GM12801 (cell line): ENCODE results near the gene HSF4.

Source experiments
- TF ChIP-seq, protein P1 (sequence below): IDR thresholded peaks from one replicate; pipeline ENCODE4 v1.5.1; 2011; ENCODE audit warnings: control low read depth; ENCODE audit not compliant: insufficient read length; ENCODE audit errors: extremely low read depth

HSF4 gene

DNA sequence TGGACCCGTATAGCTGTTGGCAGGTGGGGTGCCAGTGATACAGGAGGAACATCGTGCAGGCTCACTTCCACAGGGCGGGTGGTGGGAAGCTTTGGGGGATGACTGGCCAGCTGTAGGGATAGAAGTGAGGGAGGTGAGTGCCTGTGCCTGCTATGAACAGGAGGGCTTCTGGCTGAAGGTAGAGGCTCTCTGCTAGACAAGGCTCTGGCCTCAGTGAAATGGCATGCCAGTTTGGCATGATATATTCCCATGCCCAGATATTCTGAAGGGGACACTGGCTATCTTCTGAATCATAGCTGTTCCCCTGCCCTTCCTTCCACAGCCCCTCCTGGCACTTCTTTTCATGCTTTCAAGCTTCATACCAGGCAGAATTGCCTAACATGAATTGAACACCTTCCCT lies 35.7 kb upstream of the HSF4 start:
- TF ChIP-seq, protein P1, sequence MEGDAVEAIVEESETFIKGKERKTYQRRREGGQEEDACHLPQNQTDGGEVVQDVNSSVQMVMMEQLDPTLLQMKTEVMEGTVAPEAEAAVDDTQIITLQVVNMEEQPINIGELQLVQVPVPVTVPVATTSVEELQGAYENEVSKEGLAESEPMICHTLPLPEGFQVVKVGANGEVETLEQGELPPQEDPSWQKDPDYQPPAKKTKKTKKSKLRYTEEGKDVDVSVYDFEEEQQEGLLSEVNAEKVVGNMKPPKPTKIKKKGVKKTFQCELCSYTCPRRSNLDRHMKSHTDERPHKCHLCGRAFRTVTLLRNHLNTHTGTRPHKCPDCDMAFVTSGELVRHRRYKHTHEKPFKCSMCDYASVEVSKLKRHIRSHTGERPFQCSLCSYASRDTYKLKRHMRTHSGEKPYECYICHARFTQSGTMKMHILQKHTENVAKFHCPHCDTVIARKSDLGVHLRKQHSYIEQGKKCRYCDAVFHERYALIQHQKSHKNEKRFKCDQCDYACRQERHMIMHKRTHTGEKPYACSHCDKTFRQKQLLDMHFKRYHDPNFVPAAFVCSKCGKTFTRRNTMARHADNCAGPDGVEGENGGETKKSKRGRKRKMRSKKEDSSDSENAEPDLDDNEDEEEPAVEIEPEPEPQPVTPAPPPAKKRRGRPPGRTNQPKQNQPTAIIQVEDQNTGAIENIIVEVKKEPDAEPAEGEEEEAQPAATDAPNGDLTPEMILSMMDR, result no peak

DNA sequence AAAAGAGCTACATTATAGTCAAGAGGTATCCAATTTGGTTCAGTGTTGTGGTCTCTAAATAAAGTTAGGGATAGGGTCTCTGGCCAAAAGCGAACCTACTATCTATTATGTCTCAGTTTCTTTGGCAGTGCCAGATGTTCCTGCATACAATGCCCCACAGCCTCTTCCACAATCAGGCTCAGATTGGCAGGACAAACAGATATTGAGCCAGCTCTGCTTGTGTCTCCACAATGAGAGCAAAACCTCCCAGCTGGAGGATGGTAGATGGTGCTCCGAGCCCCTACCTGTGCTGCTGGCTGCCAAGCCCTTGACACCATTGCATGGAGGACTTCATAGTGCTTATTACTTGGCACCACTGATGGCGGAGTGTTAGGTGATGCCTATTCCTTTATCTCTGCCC lies 35.1 kb upstream of the HSF4 start:
- TF ChIP-seq, protein P1, result no peak

DNA sequence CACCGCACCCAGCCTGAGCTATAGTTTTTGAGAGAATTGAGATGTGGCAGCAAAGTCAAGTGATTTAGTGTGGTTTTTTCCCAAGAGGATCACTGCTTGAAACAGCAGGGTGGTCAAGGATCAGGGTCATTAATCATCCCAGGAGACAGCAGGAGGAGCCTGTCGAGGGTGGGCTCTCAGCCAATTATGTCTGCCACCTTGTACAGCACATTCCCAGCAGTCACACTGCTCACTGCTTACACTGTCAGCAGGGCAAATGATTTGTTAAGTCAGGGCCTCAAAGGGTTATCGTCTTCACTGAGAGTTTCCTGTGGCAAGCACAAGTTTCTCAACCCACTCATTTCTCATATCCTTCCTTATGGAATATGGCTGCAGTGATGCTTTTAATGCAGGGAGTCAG lies 26.9 kb upstream of the HSF4 start:
- TF ChIP-seq, protein P1, result no peak

DNA sequence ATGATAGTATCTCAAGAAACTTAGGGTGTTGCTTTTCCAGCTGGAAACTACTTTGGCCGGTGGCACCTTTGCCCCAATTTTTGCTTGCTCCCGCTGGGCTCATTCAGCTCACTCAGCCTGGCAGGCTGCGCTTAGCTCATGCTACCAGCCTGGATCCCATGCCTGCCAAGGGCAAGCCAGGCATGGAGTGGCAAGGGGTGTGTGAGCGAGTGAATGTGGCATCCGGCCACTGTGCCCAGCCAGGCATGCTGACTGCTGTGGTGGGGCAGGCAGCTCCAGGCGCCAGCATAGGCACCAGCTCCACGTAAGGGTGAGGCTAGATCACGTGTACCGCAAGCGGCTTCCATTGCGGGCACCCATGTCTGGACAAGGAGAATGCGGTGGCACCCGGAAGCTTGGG lies 23.2 kb upstream of the HSF4 start:
- TF ChIP-seq, protein P1, result no peak

DNA sequence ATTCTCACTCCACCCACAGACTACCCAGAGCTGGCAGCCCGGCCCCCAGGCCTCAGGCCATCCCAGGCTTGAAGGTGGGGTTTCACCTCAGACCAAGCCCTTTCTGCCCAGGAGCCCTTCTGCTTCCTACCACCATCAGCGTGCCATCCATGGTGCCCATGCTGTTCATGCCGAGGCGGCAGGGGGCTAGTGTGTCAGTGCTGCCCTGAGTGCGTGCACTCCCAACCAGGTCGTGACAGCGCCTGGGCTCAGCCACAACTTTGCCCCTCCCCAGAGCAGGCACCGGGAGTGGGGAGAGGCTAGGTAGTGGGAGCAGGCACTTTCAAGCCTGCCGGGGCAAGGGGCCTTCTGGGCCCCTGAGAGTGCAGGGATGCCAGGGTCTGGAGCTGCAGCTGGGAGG lies 22.2 kb upstream of the HSF4 start:
- TF ChIP-seq, protein P1, result no peak

DNA sequence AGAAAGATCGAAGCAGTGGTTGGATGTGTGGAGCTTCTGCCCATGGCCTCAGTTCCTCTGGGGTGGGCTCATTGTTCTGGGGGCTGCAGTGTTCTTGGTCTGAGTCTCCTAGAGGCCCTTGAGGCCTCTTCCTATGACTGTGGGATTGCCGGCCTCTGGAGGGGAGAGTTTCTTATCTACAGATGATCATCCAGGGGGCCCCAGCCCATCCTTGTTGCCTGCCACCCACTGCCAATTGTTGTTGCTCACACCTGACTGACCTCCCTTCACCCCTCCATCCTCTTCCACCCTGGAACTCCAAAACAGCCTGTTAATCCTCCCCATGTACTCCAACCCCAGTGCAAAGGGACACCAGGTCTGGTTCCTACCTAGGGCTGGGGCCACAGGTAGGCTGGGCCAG lies 19.6 kb upstream of the HSF4 start:
- TF ChIP-seq, protein P1, result no peak

DNA sequence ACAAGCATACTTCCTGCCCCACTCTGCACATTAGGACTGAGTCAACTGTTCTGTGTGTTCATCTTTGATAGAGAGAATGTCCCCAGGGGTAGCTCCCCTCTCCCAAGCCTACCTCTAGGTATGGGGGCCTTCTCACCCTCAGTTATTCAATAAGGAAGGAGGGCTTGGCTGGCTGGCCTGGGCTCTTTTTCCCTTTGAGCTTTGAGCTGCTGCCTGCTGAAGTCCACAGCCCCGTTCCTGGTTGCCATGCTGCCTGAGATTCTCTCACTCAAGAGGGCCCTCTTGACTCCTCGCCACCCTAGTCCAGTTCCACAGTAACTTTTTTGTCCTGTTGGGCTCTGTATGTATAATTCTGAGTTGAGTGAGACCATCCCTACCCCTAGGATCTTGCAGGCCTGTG lies 18.8 kb upstream of the HSF4 start:
- TF ChIP-seq, protein P1, result no peak
